OCI-LY1 (cell line): ENCODE data around the gene SCGB2A2.
A peak's percentile ranks its signal among the peaks of the same experiment; 100 is the strongest.

Experiments
- H2AFZ ChIP-seq: fragments of 200-600 bp; sonication (generic), shearing (Covaris generic); 2 replicates; pipeline ENCODE4 v1.6.0; 2014; ENCODE audit warnings: antibody characterized with exemption, mild to moderate bottlenecking, low read length
- H3F3A ChIP-seq: fragments of 200-600 bp; sonication (generic), shearing (Covaris generic); 2 replicates; pipeline ENCODE4 v1.6.0; 2014; ENCODE audit warnings: mild to moderate bottlenecking, antibody characterized with exemption, low read length, moderate library complexity; ENCODE audit not compliant: insufficient read depth
- H3K27ac ChIP-seq: fragments of 200-600 bp; sonication (generic); 2 replicates; pipeline ENCODE4 v1.5.1; 2014; ENCODE audit warnings: low read length, mixed run types, mild to moderate bottlenecking, low read depth; ENCODE audit not compliant: poor library complexity, severe bottlenecking
- H3K27me3 ChIP-seq: fragments of 200-600 bp; sonication (generic); 2 replicates; pipeline ENCODE4 v1.6.0; 2014; ENCODE audit warnings: antibody characterized with exemption, mild to moderate bottlenecking, low read length, moderate library complexity; ENCODE audit not compliant: insufficient read depth
- H3K36me3 ChIP-seq: fragments of 200-600 bp; sonication (generic); 2 replicates; pipeline ENCODE4 v1.6.1; 2014; ENCODE audit warnings: mild to moderate bottlenecking, antibody characterized with exemption, low read length, moderate library complexity, mixed read lengths; ENCODE audit not compliant: insufficient read depth
- H3K4me1 ChIP-seq: fragments of 200-600 bp; sonication (generic); 2 replicates; pipeline ENCODE4 v1.5.1; 2014; ENCODE audit warnings: mild to moderate bottlenecking, low read length, moderate library complexity; ENCODE audit not compliant: insufficient read depth, severe bottlenecking
- H3K4me2 ChIP-seq: fragments of 200-600 bp; sonication (generic), shearing (Covaris generic); 2 replicates; pipeline ENCODE4 v1.6.1; 2014; ENCODE audit warnings: low read length
- H3K4me3 ChIP-seq: fragments of 200-600 bp; sonication (generic); 2 replicates; pipeline ENCODE4 v1.5.1; 2014; ENCODE audit warnings: low read length, low read depth, mild to moderate bottlenecking, mixed read lengths; ENCODE audit not compliant: poor library complexity, severe bottlenecking
- H3K79me2 ChIP-seq: fragments of 200-600 bp; shearing (Covaris generic); 2 replicates; pipeline ENCODE4 v1.6.1; 2016; ENCODE audit warnings: mixed run types, low read length, mixed read lengths; ENCODE audit not compliant: insufficient read depth
- H3K9ac ChIP-seq: fragments of 200-600 bp; sonication (generic), shearing (Covaris generic); 2 replicates; pipeline ENCODE4 v1.6.1; 2014; ENCODE audit warnings: mild to moderate bottlenecking, low read length, mixed read lengths
- H3K9me2 ChIP-seq: fragments of 200-600 bp; sonication (generic), shearing (Covaris generic); 2 replicates; pipeline ENCODE4 v1.6.1; 2014; ENCODE audit warnings: low read depth, mild to moderate bottlenecking, low read length, mixed read lengths
- H3K9me3 ChIP-seq: fragments of 200-600 bp; shearing (Covaris generic); 2 replicates; pipeline ENCODE4 v1.6.1; 2014; ENCODE audit warnings: low read length, mixed read lengths
- H4K20me1 ChIP-seq: fragments of 200-600 bp; sonication (generic), shearing (Covaris generic); 2 replicates; pipeline ENCODE4 v1.6.0; 2016; ENCODE audit warnings: mild to moderate bottlenecking, low read length; ENCODE audit not compliant: insufficient read depth
- CTCF ChIP-seq: fragments of 200-600 bp; sonication (generic), shearing (Covaris generic); IDR thresholded peaks from 2 replicates; pipeline ENCODE4 v1.5.1; 2017; ENCODE audit warnings: mild to moderate bottlenecking, antibody characterized with exemption, low read length, moderate library complexity, mixed read lengths
- EZH2 ChIP-seq: fragments of 200-600 bp; sonication (generic), shearing (Covaris generic); IDR thresholded peaks from 2 replicates; pipeline ENCODE4 v1.8.0; 2017; ENCODE audit warnings: borderline replicate concordance, mixed run types, mild to moderate bottlenecking, antibody characterized with exemption, low read length, moderate library complexity, mixed read lengths

The SCGB2A2 gene

DNA sequence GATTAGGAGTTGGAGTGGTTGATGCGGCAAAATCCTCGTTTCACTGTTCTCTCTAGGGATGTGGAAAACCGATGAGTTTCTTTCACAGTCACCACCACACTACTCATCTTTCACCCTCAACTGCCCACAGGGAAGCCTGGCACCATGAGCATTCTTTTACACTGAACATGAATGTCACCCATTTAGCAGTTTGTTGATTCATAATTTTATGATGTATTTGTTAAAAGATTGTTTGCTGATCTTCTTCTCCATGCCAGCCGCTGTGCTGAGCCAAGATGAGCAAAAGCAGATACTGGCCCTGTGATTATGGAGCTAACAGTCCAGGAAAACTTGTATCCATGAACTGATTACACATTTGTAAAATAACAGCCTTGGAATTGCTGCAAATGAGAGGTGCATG lies 31.8 kb upstream of the SCGB2A2 start:
- no peak overlapping the region for H3K4me3 ChIP-seq
- H3F3A ChIP-seq = no peaks in the 10 kb centered on the region
- H3K9ac ChIP-seq = no peak overlapping the region
- no peaks in the 10 kb centered on the region for H3K9me3 ChIP-seq
- no peak overlapping the region for H2AFZ ChIP-seq
- H3K36me3 ChIP-seq = no peaks in the 10 kb centered on the region
- H3K27ac ChIP-seq = no peak overlapping the region
- TF ChIP-seq EZH2 (no peak), CTCF (no peak)
- no peak overlapping the region for H3K4me2 ChIP-seq
- no peaks in the 10 kb centered on the region for H3K27me3 ChIP-seq
- no peaks in the 10 kb centered on the region for H3K79me2 ChIP-seq
- H3K4me1 ChIP-seq = no peaks in the 10 kb centered on the region
- no peaks in the 10 kb centered on the region for H3K9me2 ChIP-seq
- no peaks in the 10 kb centered on the region for H4K20me1 ChIP-seq

- H2AFZ ChIP-seq = no peak overlapping the region
- H3K4me1 ChIP-seq = no peaks in the 10 kb centered on the region
- H3K36me3 ChIP-seq = no peaks in the 10 kb centered on the region
- H3F3A ChIP-seq = no peaks in the 10 kb centered on the region
- no peak overlapping the region for H3K4me3 ChIP-seq
- no peak overlapping the region for H3K27ac ChIP-seq
- H3K27me3 ChIP-seq = no peaks in the 10 kb centered on the region
- no peak overlapping the region for H3K4me2 ChIP-seq
- H4K20me1 ChIP-seq = no peaks in the 10 kb centered on the region
- no peak for TF ChIP-seq EZH2
- no peak for TF ChIP-seq CTCF
- no peaks in the 10 kb centered on the region for H3K79me2 ChIP-seq
- H3K9ac ChIP-seq = no peak overlapping the region
- H3K9me3 ChIP-seq = no peaks in the 10 kb centered on the region
- no peaks in the 10 kb centered on the region for H3K9me2 ChIP-seq
Observed at GRCh38 chr11:62241095-62241494, 28.9 kb upstream of the SCGB2A2 start.

DNA sequence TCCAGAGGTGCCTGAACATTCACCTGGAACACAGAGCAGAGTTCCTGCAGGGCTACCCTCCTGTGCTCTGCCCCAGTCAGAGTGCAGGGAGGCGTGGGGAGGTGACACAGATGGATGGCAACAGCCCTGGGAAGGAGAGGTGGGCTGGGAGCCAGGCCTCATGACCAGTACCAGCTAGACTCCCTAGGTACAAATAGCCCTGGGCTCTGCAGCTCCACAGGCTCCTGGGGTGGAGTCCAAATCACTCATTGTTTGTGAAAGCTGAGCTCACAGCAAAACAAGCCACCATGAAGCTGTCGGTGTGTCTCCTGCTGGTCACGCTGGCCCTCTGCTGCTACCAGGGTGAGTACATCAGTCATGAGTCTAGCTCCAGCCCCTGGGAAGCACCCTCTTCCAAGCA lies 27.9 kb upstream of the SCGB2A2 start, which contains the start of gene SCGB1D2:
TSS of gene SCGB1D2 (plus strand) at position 219 of the 400 bp plus-strand sequence. CDS start at position 288, 69 bp downstream.
- no peak for TF ChIP-seq EZH2
- Histone ChIP-seq H3K4me2 (no peak within 1 kb of the TSS), H3K27me3 (no peaks in the 10 kb centered on the region), H3K4me3 (no peak within 1 kb of the TSS), H2AFZ (no peak within 1 kb of the TSS), H4K20me1 (no peaks in the 10 kb centered on the region), H3F3A (no peaks in the 10 kb centered on the region), H3K79me2 (no peaks in the 10 kb centered on the region), H3K27ac (no peak within 1 kb of the TSS), H3K9me2 (no peaks in the 10 kb centered on the region), H3K4me1 (no peaks in the 10 kb centered on the region), H3K36me3 (no peaks in the 10 kb centered on the region), H3K9me3 (no peaks in the 10 kb centered on the region), H3K9ac (no peak within 1 kb of the TSS)

- no peaks in the 10 kb centered on the region for H4K20me1 ChIP-seq
- H3K9me2 ChIP-seq = no peaks in the 10 kb centered on the region
- H3K9ac ChIP-seq = no peak overlapping the region
- H3K36me3 ChIP-seq = no peaks in the 10 kb centered on the region
- H3K27me3 ChIP-seq = no peaks in the 10 kb centered on the region
- H3K4me1 ChIP-seq = no peaks in the 10 kb centered on the region
- TF ChIP-seq EZH2 (no peak), CTCF (peak; percentile 46; the same call in 1 of the 2 replicates)
- H2AFZ ChIP-seq = no peak overlapping the region
- H3K4me2 ChIP-seq = no peak overlapping the region
- peaks cover 1% of the 10 kb centered on the region; the same call in 1 of the 2 replicates for H3K9me3 ChIP-seq
- H3K27ac ChIP-seq = no peak overlapping the region
- no peaks in the 10 kb centered on the region for H3F3A ChIP-seq
- H3K79me2 ChIP-seq = no peaks in the 10 kb centered on the region
- no peak overlapping the region for H3K4me3 ChIP-seq
Observed at GRCh38 chr11:62245271-62245753, 24.6 kb upstream of the SCGB2A2 start.
